COR-L47 (cell line): ENCODE measurements around the gene JUN.
A peak's percentile ranks its signal among the peaks of the same experiment; 100 is the strongest.

Experiments used
- DNase-seq: peaks from one replicate; lab custom pipeline; 2025; lab: John Stamatoyannopoulos, UW

Gene JUN

DNA sequence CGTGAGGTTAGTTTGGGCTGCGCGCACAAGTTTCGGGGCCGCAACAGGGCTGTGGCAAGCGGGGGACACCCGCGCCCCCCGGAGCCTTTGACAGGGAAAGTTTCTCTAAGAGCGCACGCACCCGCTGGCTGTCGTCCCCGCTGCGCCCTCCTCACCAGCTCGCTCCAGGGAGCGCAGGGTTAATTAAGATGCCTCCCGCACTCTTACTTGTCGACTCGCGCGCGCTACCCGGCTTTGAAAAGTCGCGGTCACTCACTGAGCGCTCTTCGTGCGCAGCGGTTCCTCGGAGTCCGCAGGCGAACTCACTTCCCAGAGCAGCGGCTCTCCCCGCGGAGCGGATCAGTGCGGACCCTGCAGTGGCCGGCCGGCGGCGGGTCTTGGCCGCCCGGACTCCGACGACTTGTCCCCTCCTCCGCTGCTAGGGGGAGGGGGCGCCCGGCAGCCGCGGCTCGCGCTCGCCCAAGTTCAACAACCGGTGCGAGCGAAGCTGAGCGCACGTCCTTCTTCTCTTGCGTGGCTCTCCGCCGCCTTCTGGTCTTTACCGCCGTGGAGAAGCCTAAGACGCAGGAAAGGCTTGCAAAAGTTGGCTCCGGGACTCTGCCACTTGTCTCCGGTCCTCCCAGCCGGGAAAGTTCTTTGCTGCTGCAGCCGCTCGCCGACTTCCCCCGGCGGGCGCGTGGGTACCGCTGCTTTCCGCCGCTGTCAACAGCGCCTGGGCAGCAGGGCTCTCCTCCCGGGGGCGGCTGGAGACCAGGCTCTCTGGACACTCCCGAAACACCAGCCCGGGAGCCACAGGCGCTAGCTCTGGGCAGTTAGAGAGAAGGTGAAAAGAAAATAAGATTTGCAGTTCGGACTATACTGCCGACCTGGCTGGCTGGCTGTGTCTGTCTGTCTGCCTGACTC lies 506 bp downstream of the JUN start:
- DNase-seq: peak; percentile 54

DNA sequence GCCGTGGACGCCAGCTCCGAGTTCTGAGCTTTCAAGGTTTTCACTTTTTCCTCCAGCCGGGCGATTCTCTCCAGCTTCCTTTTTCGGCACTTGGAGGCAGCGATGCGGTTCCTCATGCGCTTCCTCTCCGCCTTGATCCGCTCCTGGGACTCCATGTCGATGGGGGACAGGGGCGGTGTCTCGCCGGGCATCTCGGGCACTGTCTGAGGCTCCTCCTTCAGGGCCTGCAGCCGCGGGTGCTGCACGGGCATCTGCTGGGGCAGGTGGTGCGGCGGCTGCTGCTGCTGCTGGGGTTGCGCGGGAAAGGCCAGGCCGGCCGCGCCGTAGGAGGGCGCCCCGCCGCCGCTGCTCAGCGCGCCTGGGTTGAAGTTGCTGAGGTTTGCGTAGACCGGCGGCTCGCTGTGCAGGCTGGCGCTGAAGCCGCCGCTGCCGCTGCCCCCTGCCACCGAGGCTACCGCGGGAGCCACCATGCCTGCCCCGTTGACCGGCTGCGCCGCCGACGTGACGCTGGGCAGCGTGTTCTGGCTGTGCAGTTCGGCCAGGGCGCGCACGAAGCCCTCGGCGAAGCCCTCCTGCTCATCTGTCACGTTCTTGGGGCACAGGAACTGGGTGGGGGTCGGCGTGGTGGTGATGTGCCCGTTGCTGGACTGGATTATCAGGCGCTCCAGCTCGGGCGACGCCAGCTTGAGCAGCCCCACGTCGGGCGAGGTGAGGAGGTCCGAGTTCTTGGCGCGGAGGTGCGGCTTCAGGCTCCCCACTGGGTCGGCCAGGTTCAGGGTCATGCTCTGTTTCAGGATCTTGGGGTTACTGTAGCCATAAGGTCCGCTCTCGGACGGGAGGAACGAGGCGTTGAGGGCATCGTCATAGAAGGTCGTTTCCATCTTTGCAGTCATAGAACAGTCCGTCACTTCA lies 1.4 kb downstream of the JUN start:
- peak; percentile 52 for DNase-seq

DNA sequence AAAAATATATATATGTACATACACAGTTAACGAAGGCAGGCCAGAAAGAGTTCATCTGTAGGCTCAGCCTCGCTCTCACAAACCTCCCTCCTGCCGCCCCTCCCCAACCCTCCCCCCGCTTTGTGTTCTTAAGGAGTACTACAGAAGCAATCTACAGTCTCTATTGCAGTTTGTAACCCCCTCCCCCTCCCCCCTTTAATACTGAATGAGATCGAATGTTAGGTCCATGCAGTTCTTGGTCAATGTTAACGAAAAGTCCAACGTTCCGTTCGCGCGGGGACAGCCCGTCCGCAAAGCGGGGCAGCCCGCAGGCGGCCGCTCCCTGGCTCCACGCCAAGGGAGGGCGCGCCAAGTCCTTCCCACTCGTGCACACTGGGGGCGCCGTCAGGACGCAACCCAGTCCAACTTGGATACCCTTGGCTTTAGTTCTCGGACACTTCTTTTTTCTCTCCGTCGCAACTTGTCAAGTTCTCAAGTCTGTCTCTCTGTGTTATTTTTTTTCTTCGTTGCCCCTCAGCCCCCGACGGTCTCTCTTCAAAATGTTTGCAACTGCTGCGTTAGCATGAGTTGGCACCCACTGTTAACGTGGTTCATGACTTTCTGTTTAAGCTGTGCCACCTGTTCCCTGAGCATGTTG lies 2.2 kb downstream of the JUN start:
- DNase-seq: peak; percentile 68

DNA sequence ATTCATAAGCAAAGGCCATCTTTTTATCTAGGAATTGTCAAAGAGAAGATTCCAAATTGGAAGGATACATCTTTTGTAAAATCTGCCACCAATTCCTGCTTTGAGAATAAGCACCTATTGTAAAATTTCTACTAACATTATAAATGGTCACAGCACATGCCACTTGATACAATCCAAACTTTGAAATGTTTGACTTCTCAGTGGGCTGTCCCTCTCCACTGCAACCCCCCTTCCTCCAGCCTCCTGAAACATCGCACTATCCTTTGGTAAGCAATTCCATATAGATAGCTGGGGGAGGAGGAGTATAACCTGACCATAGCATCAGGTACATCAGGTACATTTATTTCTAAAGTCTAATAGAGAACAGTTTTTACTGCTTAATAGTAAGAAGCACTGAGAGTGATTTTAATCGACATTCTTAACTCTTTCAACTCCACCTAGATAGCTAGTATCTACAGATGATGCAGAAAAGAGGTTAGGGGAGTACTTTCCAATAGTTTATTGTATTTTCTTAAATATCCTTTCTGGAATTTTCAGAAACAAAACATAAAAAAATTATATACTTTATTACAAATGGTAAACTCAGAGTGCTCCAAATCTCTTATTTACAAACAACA lies 2.9 kb downstream of the JUN start:
- DNase-seq: no peak

DNA sequence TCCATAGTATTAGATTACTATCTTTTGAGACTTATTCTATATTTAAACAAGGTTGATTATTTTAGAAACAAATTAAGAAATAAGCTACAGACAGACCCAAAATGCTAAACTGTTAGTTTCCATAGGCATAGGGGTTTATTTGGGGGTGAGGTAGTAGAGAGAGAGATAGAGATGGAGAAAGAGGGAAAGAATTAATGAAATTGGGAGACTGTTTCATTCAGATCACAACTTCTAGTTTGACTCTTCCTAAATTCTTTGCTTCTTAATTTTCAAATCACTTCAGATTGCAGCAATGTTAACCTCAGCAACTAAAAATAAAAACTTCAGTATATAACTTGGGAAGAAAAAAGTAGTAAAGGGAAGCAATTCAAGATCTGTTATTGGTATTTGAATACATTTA lies 3.4 kb downstream of the JUN start:
- no peak for DNase-seq

DNA sequence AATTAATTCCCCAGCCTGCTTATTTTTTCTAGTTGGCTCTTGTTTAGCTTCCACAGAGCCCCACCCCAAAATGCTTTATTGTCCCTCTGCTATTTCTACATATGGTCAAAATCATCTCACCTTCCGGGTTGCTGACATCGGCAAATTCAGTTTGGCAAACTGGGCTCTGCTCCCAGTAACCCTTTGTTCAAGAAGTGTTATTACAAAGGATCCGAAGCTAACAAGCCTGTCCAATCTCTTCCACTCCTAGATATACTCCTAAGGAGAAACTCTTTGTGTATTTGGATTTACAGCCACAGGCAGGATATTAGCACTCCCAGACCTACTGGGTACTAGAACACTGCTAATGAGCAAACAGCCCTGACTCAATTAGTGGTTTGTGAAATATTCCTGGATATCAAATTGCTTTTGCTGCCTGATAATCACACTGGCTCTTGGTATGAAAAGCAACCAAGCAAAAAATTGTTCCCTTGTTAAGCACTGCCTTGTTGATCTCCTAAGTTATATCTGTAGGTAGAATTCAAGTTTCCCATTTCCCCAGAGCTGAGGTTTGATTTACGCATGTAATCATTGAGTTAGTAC lies 4.0 kb downstream of the JUN start:
- DNase-seq: peak; percentile 81

DNA sequence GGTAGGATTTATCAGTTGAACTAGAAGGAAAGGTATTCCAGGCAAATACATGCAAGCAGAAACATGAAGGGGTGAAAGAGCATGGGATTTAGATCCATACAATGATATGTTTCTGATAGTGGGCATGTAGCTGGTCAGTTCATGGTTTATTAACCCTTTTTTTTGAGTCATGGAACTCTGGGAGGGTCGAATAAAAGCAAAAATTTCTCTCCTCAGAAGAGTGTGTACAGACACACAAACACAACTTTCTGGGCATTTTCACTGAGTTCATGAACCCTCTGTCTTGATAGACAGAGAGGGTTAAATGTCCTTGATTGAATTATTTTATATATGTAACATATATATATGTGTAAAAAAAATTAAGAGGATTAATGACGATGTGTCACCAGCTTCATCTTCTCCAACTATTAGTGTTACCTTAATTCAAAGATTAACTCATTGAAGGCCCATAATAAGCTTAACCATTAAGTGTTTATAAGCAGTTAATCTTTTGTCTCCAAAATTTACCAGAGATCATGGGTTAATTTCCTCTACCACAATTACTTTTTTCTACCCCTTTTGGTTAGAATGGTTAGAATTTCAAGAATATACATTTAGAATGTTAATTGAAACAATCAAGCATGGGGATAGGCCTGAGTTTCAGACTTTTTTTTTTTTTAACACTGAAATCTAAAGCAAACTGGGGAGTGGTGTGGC lies 4.6 kb downstream of the JUN start:
- DNase-seq: no peak

DNA sequence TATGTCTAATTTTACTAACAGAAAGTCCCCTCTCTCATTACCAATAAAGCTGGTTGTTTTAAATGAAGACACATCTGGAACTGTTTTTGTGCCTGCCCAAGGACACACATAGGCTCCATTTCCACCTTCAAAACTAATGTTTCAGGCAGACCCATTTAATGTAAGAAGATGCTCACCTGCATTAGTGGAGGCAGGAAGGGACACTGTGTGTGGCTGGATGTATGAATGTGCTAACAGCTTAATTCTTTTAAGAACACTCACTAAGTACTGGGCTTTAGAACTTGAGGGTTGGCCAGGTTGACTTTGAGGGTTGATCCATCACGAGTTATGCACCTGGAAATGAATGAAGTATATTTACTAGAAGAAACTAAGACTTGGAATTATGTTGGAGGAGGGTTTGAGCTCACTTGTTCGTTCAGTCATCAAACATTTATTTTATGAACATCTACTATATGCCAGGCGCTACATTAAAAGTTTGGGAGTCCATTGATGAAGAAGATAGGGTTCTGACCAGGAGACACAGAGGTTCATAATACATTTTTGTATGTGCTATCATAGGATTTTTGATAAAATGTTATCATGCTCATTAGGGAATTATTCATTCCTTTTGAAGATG lies 5.4 kb downstream of the JUN start:
- DNase-seq: no peak

DNA sequence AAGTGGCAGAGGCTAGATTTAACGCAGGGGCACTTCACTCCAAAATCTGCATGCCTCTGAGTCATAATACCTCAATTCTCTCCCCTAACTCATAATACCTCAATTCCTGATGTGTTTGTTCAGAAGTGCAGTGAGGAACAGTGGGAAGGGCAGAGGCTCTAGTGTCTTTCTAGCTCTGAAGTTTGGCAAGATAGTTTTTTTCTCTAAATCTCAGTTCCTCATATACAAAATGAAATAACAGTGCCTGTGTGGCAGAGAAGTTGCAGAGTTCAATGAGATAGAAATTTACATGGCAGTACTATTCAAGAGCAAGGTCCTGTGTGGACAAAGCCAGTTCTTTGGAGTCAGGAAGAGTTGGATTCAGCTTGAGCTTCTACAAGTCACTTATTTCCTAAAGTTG lies 9.8 kb downstream of the JUN start:
- no peak for DNase-seq

DNA sequence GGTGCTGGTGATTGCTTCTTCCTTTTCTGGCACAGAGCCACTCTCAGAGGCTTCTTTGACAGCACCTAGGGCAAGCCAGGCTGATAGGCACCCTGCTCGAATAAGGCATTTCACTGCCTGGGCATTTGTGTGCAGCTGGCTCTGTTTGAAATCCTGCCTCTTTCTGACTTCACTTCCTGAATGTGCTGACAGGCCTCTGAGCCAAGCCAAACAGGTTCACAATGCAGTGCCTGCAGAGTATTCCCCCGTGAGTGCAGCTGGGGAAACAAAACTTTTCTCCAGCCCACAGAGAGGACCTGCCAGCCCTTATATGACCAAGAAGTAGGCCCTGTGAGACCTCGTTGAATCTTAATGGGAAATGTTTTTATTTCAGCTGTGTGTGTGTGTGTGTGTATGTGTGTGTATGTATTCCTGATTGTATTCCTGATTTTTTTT lies 10.4 kb downstream of the JUN start:
- peak; percentile 69 for DNase-seq

DNA sequence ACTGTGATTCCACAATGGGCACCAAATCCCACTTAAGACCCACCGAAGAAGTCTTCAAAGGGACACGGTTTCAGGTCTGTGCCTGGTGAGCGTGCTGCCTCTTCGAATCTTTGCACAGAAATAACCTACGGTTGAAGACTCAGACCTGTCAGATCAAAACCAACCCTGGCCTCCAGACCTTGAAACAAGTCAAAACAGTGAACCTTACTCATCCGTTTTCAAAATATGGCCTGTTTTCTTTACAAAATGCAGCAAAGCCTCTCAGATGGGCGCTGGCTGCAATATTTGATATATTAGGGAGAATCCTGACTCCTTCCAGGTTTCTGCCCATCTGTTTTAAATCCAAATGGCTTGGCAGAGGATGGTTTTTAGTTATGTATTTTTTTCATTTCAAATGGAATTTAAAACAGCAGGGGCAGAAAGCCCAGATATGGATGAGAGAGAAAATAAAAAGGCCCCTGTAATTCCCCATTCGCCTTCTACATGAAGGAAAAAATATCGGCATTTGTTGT lies 14.0 kb downstream of the JUN start:
- no peak for DNase-seq

DNA sequence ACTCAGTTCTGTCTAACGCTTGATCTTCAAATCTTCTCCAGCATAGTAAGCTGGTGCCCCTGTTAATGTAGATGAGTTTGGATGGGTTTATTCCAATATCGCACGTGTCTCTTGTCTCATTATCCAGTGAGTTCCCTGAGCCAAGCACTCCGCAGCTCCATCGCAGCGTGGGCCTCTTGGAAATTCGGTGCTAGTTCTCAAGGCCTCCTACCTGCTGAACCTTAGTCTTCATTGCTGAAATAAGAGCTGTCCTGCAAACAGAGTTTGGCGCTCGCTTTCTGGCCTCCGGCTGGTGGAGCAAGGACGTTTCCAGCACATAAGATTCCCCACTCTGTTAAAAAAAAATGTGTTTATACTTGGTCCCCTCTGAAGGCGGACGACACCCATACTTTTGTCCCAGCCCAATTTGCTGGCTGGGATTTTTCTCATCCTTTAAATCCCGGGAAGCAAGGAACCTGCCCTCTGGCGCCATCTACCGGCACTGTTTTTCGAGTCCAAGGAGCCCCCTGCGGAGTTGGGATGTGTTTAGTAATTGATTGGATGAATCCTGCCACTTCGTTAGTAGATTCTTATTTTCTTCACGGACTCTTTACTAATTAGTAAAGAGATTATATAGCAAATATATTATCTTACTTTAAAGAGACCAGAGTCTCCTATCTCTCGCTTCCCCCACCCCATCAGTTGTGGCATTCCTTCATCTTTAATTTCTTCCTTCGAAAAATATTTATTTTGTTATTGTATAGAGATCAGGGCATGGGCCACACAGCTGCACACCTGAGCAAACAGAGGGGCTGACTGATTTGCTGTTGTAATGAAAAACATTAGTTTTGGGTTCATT lies 14.7 kb downstream of the JUN start:
- peak; percentile 60 for DNase-seq

DNA sequence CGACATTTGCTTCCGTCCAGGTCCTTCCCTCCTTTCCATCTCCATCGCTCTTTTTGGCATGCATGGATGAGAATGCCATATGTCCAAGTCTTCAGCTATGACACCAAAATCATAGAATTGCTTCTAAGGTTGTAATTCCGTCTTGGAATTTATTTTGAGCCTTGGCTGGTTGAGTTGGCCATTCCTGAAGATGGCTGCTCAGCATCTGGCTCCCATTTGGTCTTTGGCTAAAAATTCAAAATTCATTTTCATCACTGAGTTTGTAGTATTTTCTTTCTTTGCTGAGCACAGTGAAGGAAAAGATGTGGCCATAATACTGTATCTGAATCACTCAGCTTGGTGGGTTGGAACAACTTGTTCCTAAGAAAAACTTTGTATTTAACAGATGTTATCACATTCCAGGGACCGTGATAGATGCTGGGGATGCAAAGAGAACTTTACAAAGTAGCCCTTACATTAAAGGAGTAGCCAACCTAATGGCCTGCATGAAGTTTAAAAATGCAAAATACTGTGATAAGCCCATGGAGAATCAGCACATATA lies 15.6 kb downstream of the JUN start:
- DNase-seq: no peak

DNA sequence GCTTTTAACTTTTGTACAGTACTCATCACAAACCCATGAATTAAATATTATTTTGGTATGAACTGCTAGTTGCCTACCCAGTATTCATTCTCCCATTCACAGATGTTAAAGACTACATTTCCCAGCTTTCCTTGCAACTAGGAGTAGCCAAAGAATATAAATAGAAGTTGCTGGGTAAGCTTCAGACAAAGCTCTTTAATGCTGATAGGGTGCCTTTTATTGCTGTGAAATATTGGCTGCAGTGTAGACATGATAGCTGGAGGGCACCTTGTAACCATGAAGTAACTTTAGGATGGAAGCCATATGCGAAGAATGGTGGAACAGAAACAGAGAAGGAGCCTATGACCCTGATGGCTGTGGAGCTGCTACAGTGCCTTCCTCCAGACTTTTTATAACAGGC lies 16.7 kb downstream of the JUN start:
- no peak for DNase-seq

DNA sequence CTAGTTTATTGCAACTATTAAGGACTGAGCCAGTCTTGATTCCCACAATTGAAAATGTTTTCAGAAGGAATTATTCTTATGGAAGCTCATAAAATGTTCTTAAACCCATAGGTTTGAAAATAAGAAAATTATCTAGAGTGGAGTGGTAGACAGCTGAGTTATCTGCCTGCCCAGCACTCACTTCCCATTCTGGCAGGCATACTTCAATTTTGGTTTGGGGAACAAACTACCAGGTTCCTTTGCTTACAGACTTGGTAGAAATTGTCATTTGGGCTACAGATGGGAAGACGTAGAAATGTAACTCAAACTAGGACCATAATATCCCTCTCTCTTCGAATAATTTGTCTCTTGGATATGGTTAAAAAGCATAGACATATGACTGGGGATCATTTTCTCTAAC lies 18.4 kb downstream of the JUN start:
- no peak for DNase-seq

DNA sequence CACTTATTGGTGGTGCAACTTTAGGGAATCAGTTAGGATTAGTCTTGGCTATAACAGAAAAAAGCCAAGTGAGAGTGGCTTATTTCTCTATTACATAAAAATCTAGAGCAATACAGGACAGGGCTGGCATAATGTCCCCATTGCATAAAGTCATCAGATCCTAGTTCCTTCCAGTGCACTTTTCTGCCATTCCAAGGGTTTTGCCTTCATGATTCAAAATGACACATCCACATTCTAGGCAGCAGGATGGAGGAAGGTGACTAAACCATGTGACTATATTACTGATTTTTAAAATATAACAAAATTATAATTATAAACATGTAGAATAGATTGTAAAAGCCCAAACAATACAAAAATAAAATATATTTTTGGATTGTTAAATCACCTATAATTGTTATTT lies 18.8 kb downstream of the JUN start:
- no peak for DNase-seq

DNA sequence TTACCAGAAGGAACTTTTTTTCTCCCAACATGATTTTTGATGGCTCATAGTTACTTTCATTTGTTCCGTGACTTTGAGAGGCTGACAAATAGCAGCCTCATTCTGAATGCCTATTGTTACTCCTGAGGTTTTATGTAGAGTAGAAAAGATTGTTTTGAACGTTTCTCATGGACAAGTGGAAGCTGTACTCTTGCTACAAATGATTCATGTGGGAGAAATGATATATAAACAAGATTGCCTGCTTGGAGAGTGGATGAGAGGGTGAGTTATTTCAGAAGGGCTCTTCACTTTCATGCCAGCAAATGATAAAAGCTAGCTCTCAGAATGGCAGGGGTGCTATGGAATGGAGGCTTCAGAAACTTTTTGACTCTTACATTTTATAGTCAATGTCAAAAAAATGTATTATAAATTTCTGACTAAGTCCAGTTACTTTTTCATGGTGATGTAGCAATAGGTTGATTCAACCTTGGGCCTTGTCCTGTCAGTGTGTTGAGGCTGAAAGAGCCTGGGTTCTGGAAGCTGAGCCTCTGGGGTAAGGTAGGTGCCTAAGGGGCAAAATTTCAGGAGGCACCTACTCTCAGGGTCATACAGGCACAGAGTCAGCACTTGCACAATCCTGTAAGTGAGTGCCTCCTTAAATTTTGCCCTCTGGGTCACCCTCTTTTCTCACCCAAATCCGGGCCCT lies 19.4 kb downstream of the JUN start:
- no peak for DNase-seq

DNA sequence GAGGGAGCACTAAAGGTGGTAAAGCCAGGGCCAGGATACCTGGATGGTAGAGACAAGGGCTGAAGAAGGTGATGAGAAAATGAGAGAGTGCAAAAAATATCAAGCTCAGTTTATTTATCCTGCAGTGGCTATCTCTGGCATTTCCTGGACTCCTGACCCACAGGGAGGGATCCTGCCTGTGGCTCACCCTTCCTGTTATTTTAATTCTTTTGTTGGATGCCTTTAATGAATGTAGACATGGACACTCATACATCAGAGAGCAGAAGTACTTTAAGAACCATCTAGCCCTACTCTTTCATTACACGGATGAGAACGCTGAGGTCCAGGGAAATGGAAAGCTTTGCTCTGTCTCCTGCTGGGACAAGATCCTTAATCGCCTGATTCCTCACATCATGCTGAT lies 20.6 kb downstream of the JUN start:
- no peak for DNase-seq

DNA sequence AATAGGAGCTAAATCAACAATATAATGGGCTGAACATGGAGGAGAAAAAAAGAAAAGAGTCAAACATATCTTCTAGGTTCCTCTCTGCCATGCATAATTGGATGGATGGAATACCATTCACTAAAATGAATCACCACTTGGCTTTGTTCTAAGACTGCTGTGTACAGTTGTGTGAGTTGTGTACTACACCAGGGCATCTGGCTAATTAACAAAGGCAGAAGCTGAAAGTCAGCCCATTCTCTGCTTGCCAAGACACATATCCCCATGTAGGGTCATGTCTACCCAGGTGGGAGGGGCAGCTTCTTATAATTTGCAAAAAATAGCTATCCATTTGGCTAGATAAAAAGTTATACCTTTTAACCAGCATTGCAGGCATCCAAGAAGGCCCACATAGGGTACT lies 21.0 kb downstream of the JUN start:
- no peak for DNase-seq
